ENCODE measurements around the gene ZFYVE26. TPM values are rescaled to one million over a fixed set of nuclear protein-coding genes. Genes with fewer than 3 reads are reported as not detected.

ZFYVE26 gene
- total RNA-seq, 1 donor from 2014 or later, result 18.3 TPM

- peaks cover 7% of the 10 kb centered on the region for H3K27me3 ChIP-seq
- H3K27ac ChIP-seq, result no peak overlapping the region
- TF ChIP-seq EZH2 (IDR thresholded peaks at IDR 0.05), result no peak
- no peak for TF ChIP-seq CTCF (IDR thresholded peaks at IDR 0.05)
- TF ChIP-seq EZH2phosphoT487 (IDR thresholded peaks at IDR 0.05), result no peak
- Mint-ChIP-seq H3K27me3 (ENCODE audit: insufficient read depth, low read depth) (no peaks in the 10 kb centered on the region), H3K4me3 (no peak overlapping the region), H3K9me3 (no peaks in the 10 kb centered on the region), H3K27ac (no peak overlapping the region), H3K36me3 (no peaks in the 10 kb centered on the region), H3K4me1 (peaks cover 13% of the 10 kb centered on the region)
- H3K4me1 ChIP-seq, result peaks cover 15% of the 10 kb centered on the region
- no peaks in the 10 kb centered on the region for H4K20me1 ChIP-seq (ENCODE audit: low read depth)
- no peak overlapping the region for H3K4me3 ChIP-seq
- no peak overlapping the region for H2AFZ ChIP-seq (replicated peaks)
- peaks cover 10% of the 10 kb centered on the region for H3F3A ChIP-seq (ENCODE audit: low read depth)
- no peaks in the 10 kb centered on the region for H3K36me3 ChIP-seq
- H3K79me2 ChIP-seq (ENCODE audit: low read depth), result no peaks in the 10 kb centered on the region
- no peak overlapping the region for H3K4me2 ChIP-seq
- no peaks in the 10 kb centered on the region for H3K9me3 ChIP-seq (ENCODE audit: low read depth)
- DNase-seq (ENCODE audit: low spot score), result no peak
- no peak overlapping the region for H3K9ac ChIP-seq
Measured at GRCh38 chr14:67725171-67725570, 91.2 kb downstream of the ZFYVE26 start.

DNA sequence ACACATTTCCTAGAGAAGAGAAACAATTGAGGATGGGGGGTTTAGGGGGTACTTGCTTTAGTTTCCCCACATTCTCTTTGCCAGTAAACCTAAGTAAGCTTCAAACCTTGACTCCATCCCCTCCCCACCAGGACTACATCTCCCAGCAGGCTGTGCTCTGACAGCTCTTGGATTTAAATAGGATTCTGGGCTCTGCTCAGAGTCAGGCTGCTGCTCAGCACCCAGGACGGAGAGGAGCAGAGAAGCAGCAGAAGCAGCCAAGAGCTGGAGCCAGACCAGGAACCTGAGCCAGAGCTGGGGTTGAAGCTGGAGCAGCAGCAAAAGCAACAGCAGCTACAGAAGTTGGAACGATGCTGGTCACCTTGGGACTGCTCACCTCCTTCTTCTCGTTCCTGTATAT is 94.1 kb downstream of the ZFYVE26 start:
- Histone ChIP-seq H4K20me1 (ENCODE audit: low read depth) (no peaks in the 10 kb centered on the region), H2AFZ (replicated peaks) (peak overlapping the region; percentile 75), H3K4me1 (no peaks in the 10 kb centered on the region), H3K9me3 (ENCODE audit: low read depth) (no peaks in the 10 kb centered on the region), H3F3A (ENCODE audit: low read depth) (no peaks in the 10 kb centered on the region), H3K27me3 (peaks cover 10% of the 10 kb centered on the region), H3K4me2 (peak overlapping the region; percentile 57), H3K4me3 (peak overlapping the region; percentile 11), H3K9ac (no peak overlapping the region), H3K27ac (no peak overlapping the region), H3K36me3 (no peaks in the 10 kb centered on the region), H3K79me2 (ENCODE audit: low read depth) (no peaks in the 10 kb centered on the region)
- H3K36me3 Mint-ChIP-seq, result no peaks in the 10 kb centered on the region
- no peak overlapping the region for H3K27ac Mint-ChIP-seq
- no peaks in the 10 kb centered on the region for H3K27me3 Mint-ChIP-seq (ENCODE audit: insufficient read depth, low read depth)
- DNase-seq (ENCODE audit: low spot score), result peak; percentile 61
- TF ChIP-seq CTCF (IDR thresholded peaks at IDR 0.05) (no peak), EZH2phosphoT487 (IDR thresholded peaks at IDR 0.05) (no peak), EZH2 (IDR thresholded peaks at IDR 0.05) (no peak)
- H3K9me3 Mint-ChIP-seq, result no peaks in the 10 kb centered on the region
- H3K4me3 Mint-ChIP-seq, result no peak overlapping the region
- no peaks in the 10 kb centered on the region for H3K4me1 Mint-ChIP-seq

DNA sequence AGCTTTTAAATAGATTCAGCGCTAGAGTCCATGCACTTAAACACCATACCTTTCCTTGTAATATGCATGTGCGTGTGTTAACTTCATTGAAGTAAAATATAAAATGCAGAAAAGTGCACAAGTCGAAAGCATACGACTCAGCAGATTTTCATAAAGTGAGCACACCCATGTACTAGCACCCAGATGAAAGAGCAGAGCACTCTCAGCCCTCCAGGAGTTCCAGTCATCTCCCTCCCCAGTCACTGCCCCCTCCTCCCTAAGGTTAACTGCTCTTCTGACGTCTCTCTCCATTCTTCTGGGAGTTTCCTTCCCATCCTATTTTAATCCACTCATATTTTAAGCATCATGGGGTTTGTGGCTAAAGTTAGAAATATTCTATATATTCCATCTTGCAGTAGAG is 94.5 kb downstream of the ZFYVE26 start:
- no peaks in the 10 kb centered on the region for H4K20me1 ChIP-seq (ENCODE audit: low read depth)
- Mint-ChIP-seq H3K36me3 (no peaks in the 10 kb centered on the region), H3K27ac (no peak overlapping the region), H3K4me3 (no peak overlapping the region), H3K4me1 (no peaks in the 10 kb centered on the region), H3K9me3 (no peaks in the 10 kb centered on the region), H3K27me3 (ENCODE audit: insufficient read depth, low read depth) (no peaks in the 10 kb centered on the region)
- no peaks in the 10 kb centered on the region for H3F3A ChIP-seq (ENCODE audit: low read depth)
- peak overlapping the region; percentile 14 for H2AFZ ChIP-seq (replicated peaks)
- no peak for DNase-seq (ENCODE audit: low spot score)
- H3K9ac ChIP-seq, result no peak overlapping the region
- no peaks in the 10 kb centered on the region for H3K4me1 ChIP-seq
- H3K9me3 ChIP-seq (ENCODE audit: low read depth), result no peaks in the 10 kb centered on the region
- H3K27me3 ChIP-seq, result peaks cover 10% of the 10 kb centered on the region
- H3K4me2 ChIP-seq, result peak overlapping the region; percentile 57
- TF ChIP-seq EZH2phosphoT487 (IDR thresholded peaks at IDR 0.05) (no peak), EZH2 (IDR thresholded peaks at IDR 0.05) (no peak), CTCF (IDR thresholded peaks at IDR 0.05) (no peak)
- H3K36me3 ChIP-seq, result no peaks in the 10 kb centered on the region
- H3K79me2 ChIP-seq (ENCODE audit: low read depth), result no peaks in the 10 kb centered on the region
- H3K4me3 ChIP-seq, result no peak overlapping the region
- no peak overlapping the region for H3K27ac ChIP-seq
